Uterus (tissue), 4 donors: ENCODE data around the gene SUFU. TPM values are rescaled to one million over a fixed set of nuclear protein-coding genes. Genes with fewer than 3 reads are reported as not detected.
A peak's percentile ranks its signal among the peaks of the same experiment; 100 is the strongest.

Source experiments
- DNase-seq, 2 donors: peaks; one replicate each; pipeline ENCODE4 v3.0.0-alpha.2; 2019 to 2020
- H3K27ac ChIP-seq, 2 donors: fragments of 200-600 bp; sonication (generic); 1 replicate in 1 of 2; 2 replicates in 1 of 2; pipeline ENCODE4 v1.5.1; 2016 to 2018
- H3K27me3 ChIP-seq, 2 donors: fragments of 200-600 bp; sonication (generic); one replicate each; pipeline ENCODE4 v1.5.1; 2018 to 2019; ENCODE audit warnings: control low read depth in 1 of 2
- H3K36me3 ChIP-seq, 2 donors: fragments of 200-600 bp; sonication (generic); one replicate each; pipeline ENCODE4 v1.5.1; 2019; ENCODE audit warnings: control low read depth in 1 of 2
- H3K4me1 ChIP-seq, 2 donors: fragments of 200-600 bp; sonication (generic); one replicate each; pipeline ENCODE4 v1.5.1; 2018 to 2019; ENCODE audit warnings: control low read depth in 1 of 2
- H3K4me3 ChIP-seq, 2 donors: fragments of 200-600 bp; sonication (generic); 1 replicate in 1 of 2; 2 replicates in 1 of 2; pipeline ENCODE4 v1.5.1; 2018 to 2019; ENCODE audit warnings: mild to moderate bottlenecking in 1 of 2
- H3K9me3 ChIP-seq, 2 donors: fragments of 200-600 bp; sonication (generic); one replicate each; pipeline ENCODE4 v1.5.1; 2019; ENCODE audit warnings: control low read depth in 1 of 2
- POLR2A ChIP-seq, 2 donors: fragments of 450-650 bp; IDR thresholded peaks; one replicate each; pipeline ENCODE4 v1.6.1; 2016; ENCODE audit warnings: antibody characterized with exemption in 2 of 2, mild to moderate bottlenecking in 1 of 2, moderate library complexity in 1 of 2
- intact Hi-C: fragments of 100-400 bp; cut with DNase I; formaldehyde crosslinking; loops from one replicate; pipeline ENCODE4 v1.15.1; 2023; ENCODE audit warnings: low total_unique reads
- total RNA-seq, 4 donors: library from RNA; depleted of rRNA in 3 of 4; stranded (reverse); fragments of >200 nt in 3 of 4; gene quantifications; one replicate each; pipeline versions ENCODE4 v1.1.0 to v1.2.4, GENCODE V29; 2014 to 2023
- TF ChIP-seq, protein P1 (sequence below), 4 experiments: fragments of 200-600 bp in 2 of 4; fragments of 450-650 bp in 2 of 4; sonication (generic) in 2 of 4; IDR thresholded peaks; one replicate each; pipeline ENCODE4 v1.5.1; 2016 to 2019; ENCODE audit warnings: antibody characterized with exemption in 4 of 4, mild to moderate bottlenecking in 2 of 4, moderate library complexity in 1 of 4
- donor health status: DM: yes; HTN: yes; CAD: no.

SUFU gene
- total RNA-seq, 4 donors from 2014 or later = 2.8 to 20.7 (median 12.3) TPM

DNA sequence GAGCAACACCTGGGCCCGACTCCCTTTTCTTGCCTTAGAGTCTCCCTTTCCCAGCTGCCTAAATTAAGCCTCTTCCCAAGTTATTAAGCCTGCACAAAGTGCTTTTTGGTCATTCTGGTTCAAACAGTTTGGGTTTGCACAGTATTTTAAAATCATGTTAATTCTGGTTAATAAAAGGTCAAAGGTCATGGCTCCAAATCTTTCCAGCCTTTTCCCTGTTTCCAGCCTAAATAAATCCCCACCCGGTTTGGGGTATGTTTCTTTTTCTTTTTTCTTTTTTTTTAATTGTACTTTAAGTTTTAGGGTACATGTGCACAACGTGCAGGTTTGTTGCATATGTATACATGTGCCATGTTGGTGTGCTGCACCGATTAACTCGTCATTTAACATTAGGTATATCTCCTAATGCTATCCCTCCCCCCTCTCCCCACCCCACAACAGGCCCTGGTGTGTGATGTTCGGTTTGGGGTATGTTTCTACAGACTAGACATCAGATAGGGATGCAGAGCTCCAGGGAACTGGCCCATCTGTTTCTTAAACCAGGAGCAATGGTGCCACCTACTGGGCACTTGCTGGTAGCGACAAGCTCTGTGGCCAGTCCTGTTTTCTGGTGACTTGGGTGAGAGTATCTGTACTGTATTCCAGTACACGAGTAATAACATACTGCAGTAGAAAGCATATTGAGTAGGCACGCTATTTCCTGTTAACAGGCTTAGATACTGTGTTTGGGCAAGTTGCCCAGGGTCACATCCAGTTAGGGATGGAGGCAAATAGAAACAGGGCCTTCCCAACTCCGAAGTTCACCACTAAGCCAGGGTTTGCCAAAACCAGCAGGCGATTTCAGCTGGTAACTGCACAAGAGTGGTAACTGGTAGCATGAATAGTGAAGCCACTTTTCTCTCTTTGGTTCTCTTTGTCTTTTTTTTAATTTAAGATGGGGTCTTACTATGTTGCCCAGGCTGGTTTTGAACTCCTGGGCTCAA lies 80.0 kb downstream of the SUFU start:
- Histone ChIP-seq H3K36me3 (no peaks in the 10 kb centered on the region), H3K9me3 (no peaks in the 10 kb centered on the region), H3K27me3 (no peaks in the 10 kb centered on the region), H3K4me1 (no peaks in the 10 kb centered on the region), H3K27ac (no peak overlapping the region), H3K4me3 (no peak overlapping the region)
- intact Hi-C loops = loop anchor here (10.0 kb wide), 1 partner anchor 79 kb away; the partner anchor contains the start of genes ACTR1A and SUFU
- TF ChIP-seq, protein P1, sequence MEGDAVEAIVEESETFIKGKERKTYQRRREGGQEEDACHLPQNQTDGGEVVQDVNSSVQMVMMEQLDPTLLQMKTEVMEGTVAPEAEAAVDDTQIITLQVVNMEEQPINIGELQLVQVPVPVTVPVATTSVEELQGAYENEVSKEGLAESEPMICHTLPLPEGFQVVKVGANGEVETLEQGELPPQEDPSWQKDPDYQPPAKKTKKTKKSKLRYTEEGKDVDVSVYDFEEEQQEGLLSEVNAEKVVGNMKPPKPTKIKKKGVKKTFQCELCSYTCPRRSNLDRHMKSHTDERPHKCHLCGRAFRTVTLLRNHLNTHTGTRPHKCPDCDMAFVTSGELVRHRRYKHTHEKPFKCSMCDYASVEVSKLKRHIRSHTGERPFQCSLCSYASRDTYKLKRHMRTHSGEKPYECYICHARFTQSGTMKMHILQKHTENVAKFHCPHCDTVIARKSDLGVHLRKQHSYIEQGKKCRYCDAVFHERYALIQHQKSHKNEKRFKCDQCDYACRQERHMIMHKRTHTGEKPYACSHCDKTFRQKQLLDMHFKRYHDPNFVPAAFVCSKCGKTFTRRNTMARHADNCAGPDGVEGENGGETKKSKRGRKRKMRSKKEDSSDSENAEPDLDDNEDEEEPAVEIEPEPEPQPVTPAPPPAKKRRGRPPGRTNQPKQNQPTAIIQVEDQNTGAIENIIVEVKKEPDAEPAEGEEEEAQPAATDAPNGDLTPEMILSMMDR (IDR thresholded peaks at IDR 0.05) = peak; percentile 87 to 91 (median 89)
- no peak for TF ChIP-seq POLR2A (IDR thresholded peaks at IDR 0.05)
- DNase-seq = peak; percentile 83 to 89

GRCh38 chr10:102585026-102585425 lies 81.3 kb downstream of the SUFU start:
- Histone ChIP-seq H3K4me1 (no peaks in the 10 kb centered on the region), H3K4me3 (no peak overlapping the region), H3K27ac (no peak overlapping the region), H3K27me3 (no peaks in the 10 kb centered on the region), H3K9me3 (no peaks in the 10 kb centered on the region), H3K36me3 (no peaks in the 10 kb centered on the region)
- DNase-seq = no peak
- no peak for TF ChIP-seq POLR2A (IDR thresholded peaks at IDR 0.05)
- TF ChIP-seq, protein P1 (IDR thresholded peaks at IDR 0.05) = no peak
- intact Hi-C loops = loop anchor here (10.0 kb wide), 1 partner anchor 80 kb away; the partner anchor contains the start of genes ACTR1A and SUFU

DNA sequence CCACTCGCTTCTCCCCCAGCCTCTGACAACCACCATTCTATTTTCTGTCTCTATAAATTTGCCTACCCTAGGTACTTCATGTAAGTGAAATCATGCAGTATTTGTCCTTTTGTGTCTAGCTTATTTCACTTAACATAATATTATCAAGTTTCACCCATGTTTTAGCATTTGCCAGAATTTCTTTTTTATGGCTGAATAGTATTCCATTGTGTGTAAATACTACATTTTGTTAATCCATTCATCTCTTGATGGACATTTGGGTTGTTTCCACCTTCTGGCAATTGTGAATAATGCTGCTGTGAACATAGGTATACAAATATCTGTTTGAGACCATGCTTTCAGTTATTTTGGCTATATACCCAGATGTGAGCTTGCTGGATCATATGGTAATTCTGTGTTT lies 83.1 kb downstream of the SUFU start:
- DNase-seq = no peak
- intact Hi-C loops = loop anchor here (10.0 kb wide), 1 partner anchor 82 kb away; the partner anchor contains the start of genes ACTR1A and SUFU
- no peaks in the 10 kb centered on the region for H3K36me3 ChIP-seq

GRCh38 chr10:102588875-102589274 lies 85.1 kb downstream of the SUFU start:
- intact Hi-C loops = loop anchor here (10.0 kb wide), 1 partner anchor 84 kb away; the partner anchor contains the start of genes ACTR1A and SUFU
- no peak for DNase-seq
- Histone ChIP-seq H3K27me3 (no peaks in the 10 kb centered on the region), H3K27ac (no peak overlapping the region), H3K4me1 (no peaks in the 10 kb centered on the region), H3K9me3 (no peaks in the 10 kb centered on the region), H3K36me3 (no peaks in the 10 kb centered on the region), H3K4me3 (no peak overlapping the region)
- TF ChIP-seq, protein P1 (IDR thresholded peaks at IDR 0.05) = no peak
- TF ChIP-seq POLR2A (IDR thresholded peaks at IDR 0.05) = no peak

More for the DNA sequence above, 83.1 kb downstream of the SUFU start:
- no peak for TF ChIP-seq POLR2A (IDR thresholded peaks at IDR 0.05)
- TF ChIP-seq, protein P1 (IDR thresholded peaks at IDR 0.05) = no peak
- Histone ChIP-seq H3K4me3 (no peak overlapping the region), H3K27ac (no peak overlapping the region), H3K9me3 (no peaks in the 10 kb centered on the region), H3K27me3 (no peaks in the 10 kb centered on the region), H3K4me1 (no peaks in the 10 kb centered on the region)
